HG03060 (cell line): ENCODE measurements around the gene MAP4K2.
"Not testable (repeated sequence)": the region's sequence is repeated elsewhere in the genome, so short reads cannot be mapped to it uniquely, and the experiment has no call there.

ENCODE experiments used
- ATAC-seq: cut with Tn5 transposase; IDR thresholded peaks from one replicate; pipeline ENCODE4 v1.9.1; 2021; ENCODE audit warnings: low read depth, moderate number of reproducible peaks; ENCODE audit not compliant: unreplicated experiment

The MAP4K2 gene

GRCh38 chr11:64815433-64815832, 12.4 kb upstream of the MAP4K2 start:
- not testable (repeated sequence) for ATAC-seq

DNA sequence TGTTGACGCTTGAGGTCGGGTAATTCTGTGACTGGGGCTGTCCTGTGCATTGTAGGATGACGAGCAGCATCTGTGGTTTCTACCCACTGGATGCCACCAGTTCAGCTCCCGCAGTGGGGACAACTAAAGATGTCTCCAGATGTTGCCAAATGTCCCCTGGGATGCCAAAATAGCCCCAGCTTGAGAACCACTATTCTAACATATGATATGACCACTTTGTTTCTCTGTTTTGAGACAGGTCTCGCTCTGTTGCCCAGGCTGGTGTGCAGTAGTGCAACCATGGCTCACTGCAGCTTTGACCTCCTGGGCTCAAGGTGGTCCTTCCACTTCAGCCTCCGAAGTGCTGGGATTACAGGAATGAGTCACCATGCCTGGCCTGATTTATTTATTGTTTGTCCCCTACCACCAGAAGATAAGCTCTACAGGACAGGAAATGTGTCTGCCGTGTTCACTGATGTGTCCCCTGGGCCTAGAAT, 11.7 kb upstream of the MAP4K2 start:
- ATAC-seq, result peak; percentile 67

DNA sequence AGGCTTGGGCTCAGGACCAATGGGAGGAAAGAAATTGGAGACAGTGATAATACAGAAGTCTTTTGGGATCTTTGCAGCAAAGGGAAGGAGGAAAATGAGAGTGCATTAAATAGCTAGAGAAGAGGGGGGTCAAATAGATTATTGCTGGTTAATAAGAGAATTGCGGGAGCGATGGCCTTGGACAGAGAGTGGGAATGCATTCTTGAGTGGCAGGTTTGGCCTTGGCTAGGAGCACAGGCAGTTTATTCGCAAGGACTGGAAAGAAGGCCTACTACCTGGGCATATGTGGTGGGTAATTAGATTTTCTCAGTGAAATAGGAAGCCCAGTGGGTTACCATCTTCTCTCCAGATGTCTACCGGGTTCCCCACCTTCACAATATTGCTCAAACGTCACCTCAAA, 10.8 kb upstream of the MAP4K2 start:
- ATAC-seq, result no peak

GRCh38 chr11:64810891-64811272, 7.9 kb upstream of the MAP4K2 start:
- ATAC-seq, result no peak

DNA sequence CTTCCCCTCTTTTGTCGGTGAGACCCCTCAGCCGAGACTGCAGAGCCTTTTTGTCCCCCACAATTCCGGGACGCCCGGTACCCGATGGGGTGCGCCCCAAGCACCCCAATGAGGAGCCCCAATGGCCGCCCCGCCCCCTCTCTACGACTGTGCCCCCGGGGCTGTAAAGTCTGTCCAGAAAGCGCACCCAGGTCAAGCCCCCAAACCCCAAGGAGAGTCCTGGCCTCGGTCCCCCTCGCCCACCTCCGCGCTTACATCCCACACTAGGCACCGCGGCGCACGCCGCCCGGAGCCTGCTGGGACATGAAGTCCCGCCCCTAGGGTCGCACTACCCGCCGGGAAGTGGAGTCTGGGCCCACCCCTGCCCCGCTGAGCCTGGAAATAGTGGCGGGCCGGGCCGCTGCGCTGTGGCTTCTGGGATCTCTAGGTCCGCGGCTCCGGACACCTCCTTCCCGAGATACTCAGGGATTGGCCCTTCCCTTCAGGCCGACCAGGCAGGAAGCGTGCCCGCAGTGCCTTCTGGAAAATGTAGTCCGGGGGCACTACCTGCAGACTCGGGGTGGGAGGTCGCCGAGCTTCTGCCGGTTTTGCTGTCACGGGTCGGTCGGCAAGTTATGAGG, 7.4 kb upstream of the MAP4K2 start, which contains the start of gene MEN1:
MEN1 (minus strand) TSS at position 281 of the 620 bp plus-strand sequence. CDS start 442 bp downstream, outside the sequence.
- ATAC-seq, result no peak

GRCh38 chr11:64809781-64810241, 6.8 kb upstream of the MAP4K2 start:
- ATAC-seq, result no peak

GRCh38 chr11:64805481-64805880, 2.5 kb upstream of the MAP4K2 start:
- ATAC-seq, result no peak

DNA sequence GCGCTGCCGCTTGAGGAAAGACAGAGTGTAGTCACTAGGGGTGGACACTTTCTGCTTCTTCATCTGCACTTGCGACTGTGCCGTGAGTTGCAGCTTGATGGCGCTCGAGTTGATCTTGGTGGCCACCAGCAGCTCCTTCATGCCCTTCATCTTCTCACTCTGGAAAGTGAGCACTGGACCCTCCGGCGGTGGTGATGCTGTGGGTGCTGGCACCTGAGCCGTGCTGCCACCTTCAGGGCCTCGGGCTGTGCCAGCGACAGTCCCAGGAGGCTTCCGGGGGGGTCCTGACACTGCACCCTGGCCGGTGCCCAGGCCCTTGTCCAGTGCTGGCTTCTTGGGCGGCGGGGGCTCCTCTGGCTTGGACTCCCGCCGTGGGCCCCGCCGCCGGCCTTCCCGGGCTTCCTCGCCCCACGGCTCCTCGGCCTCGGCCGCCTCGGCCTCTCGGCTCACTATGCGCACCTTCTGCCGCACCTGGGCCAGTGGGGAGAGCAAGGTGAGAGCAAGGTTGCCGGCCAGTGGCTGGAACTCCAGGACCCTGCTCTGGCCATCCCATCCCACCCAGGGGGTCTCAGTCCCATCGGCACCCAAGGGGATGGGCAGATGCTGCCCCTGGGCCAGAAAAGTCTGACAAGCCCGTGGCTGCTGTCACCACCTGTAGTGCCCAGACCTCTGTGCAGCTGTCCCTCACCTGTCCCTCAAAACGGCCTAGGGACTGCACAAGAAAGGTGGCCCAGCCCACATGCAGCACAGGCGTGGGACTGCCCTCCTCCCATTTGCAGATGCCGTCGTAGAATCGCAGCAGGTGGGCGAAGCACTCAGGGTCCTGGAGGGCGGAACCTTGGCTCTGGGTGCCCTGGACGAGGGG, 1.6 kb upstream of the MAP4K2 start:
- ATAC-seq, result no peak

GRCh38 chr11:64803846-64804345, 882 bp upstream of the MAP4K2 start:
- ATAC-seq, result no peak

- ATAC-seq, result no peak
Observed at GRCh38 chr11:64802370-64803157, 450 bp downstream of the MAP4K2 start.

DNA sequence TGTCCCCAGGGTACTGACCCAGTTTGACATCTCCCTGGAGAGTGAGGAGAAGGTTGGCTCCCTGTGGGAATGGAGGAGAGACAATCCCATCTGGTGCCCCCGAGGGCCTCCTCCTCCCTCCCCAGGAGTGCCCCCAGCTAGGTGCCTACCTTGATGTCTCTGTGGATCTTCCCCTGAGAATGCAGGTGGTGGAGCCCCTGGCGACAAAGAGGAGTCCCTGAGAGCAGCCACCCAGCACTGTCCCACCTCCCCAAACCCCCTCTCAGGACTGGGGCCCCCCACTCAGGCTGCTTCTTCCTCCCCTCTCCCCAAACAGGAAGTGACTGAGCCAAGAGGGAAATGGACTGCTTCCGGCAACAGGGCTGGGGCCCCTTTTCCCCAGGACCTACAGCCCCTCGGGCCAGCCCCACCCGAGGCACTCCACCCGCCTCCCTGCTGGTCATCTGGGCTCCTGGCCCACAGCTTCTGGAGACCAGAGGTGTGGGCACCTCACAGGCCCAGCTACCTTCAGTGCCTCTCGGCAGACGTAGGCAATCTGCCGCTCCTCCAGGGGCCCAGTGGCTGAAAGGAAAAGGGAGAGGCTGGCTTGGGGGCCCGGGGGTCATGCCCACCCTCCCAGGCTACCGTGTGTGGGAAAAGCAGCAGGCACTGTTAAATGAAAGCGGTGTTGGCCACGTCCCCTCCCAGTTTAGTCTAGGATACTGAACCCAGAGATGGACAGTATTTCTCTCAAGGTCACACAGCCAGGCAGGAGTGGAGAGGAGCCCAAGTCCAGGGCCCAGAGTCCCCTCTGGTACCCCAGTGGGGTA, 1.2 kb downstream of the MAP4K2 start:
- ATAC-seq, result no peak

- ATAC-seq, result no peak
Observed at GRCh38 chr11:64801158-64801464, 1.9 kb downstream of the MAP4K2 start.

GRCh38 chr11:64800303-64801157, 2.5 kb downstream of the MAP4K2 start:
- ATAC-seq, result no peak

DNA sequence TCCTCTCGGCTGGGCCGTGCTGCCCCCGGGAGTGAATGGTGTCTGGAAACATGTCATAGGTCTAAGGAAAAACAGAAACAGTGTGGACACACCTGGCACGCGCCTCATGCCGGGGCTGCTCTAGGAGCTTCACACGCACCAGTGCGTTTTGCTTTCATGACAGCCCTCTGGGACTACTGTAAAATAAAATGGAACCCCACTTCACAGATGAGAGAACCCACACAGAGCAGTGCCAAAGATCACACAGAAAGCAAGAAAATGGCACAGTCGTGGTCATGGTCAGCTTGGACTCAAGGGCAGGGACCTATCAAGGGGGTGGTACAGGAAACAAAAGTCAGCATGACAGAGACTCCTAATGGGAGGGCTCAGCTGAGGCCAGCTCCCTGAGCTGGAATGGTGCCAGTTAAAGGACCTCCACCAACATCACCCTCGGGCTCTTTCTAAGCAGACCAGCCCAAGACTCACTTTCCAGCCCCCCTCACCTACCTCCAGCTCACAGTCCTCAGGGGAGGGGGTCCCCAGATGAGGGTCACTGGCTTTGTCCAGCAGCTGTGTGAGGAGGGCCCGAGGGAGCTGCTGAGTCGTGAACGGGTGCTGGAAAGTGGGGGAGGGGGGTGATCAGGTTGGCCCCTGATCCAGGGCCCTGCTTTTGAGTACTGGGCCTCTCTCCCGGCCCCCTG, 3.3 kb downstream of the MAP4K2 start:
- no peak for ATAC-seq

DNA sequence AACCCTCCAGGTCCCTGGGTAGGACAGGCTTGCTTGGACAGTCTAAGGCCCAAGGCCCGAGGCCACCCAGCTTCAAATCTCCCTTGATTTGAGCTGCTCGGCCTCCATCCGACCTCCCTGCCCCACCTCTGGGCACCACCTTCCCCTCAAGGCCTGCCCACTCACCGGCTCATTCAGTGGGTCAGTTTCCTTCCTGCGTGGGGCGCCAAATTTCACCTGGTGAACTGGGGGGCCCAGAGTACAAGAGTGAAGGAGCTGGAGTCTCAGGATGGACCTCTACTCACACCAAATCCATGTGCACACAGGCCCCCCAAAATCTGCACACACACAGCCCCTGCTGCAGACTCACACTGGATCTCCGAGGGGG, 3.8 kb downstream of the MAP4K2 start:
- ATAC-seq, result no peak

- ATAC-seq, result no peak
Observed at GRCh38 chr11:64796757-64797541, 6.1 kb downstream of the MAP4K2 start.

DNA sequence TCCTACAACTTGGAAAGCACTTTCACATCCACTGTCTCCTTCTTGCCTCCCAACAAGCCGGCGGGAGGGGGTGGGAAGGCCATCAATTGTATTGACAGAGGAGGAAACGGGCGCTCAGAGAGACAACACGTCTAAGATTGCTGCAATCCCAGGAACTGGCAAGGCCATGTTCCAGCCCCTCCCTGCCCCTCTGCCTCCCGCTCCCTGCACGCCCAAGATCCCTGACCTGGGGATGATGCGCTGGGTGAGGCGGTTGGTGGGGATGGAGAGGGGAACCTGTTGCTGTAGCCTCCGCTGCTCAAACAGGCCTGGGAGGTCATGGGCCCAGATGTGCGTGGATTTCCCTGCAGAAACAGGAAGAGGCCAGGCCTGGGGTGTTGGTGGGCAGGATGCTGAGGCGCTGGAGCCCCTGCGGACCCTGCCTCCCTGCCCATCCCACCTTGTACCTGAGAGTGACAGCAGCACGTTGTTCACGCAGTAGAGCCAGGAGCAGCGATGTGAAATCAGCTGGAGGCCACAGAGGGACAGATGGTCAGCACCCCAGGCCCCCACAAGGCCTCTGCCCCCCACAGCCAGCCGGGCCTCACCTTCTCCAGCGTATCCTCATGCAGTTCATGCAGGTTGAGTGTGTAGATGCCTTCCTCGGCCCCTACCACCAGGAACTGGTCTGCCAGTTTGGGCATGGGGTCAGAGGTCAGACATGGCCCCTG, 6.8 kb downstream of the MAP4K2 start:
- no peak for ATAC-seq
